ENCODE measurements around the gene ARIH1. TPM values are rescaled to one million over a fixed set of nuclear protein-coding genes. Genes with fewer than 3 reads are reported as not detected.

Gene ARIH1
- total and polyA plus RNA-seq, 2 experiments from 2014 or later: 30.5 to 48.6 TPM

DNA sequence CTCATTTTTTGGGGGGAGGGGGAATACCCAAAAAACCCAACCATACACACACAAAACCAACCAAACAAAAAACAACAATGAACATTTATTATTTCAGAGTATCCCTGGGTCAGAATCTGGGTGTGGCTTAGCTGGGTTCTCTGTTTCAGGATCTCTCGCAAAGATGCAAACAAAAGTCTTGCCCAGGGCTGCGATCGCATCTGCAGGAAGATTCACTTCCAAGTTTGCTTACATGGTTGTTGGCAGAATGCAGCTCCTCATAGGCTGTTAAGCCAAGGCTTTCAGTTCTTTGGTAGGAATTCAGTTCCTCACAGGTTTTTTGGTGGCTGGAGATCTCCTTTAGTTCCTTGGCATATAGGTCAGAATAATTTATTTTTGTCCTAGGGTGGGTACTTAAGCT lies 13.7 kb upstream of the ARIH1 start:
- Histone ChIP-seq H3F3A (replicated peaks; ENCODE audit: low read depth) (no peaks in the 10 kb centered on the region), H4K20me1 (replicated peaks; ENCODE audit: insufficient read depth) (no peaks in the 10 kb centered on the region), H3K36me3 (ENCODE audit: insufficient read depth) (no peaks in the 10 kb centered on the region), H3K79me2 (replicated peaks; ENCODE audit: insufficient read depth) (no peaks in the 10 kb centered on the region), H3K9me2 (ENCODE audit: insufficient read depth) (no peaks in the 10 kb centered on the region), H3K4me3 (no peak overlapping the region), H3K4me2 (no peak overlapping the region), H2AFZ (no peak overlapping the region), H3K27ac (ENCODE audit: low read depth) (no peak overlapping the region), H3K27me3 (ENCODE audit: insufficient read depth) (no peaks in the 10 kb centered on the region), H3K4me1 (ENCODE audit: insufficient read depth) (no peaks in the 10 kb centered on the region)
- DNase-seq (ENCODE audit: low spot score): no peak
- H3K4me1 Mint-ChIP-seq: no peaks in the 10 kb centered on the region
- peaks cover 4% of the 10 kb centered on the region for H3K27me3 Mint-ChIP-seq (ENCODE audit: insufficient read depth, low read depth, poor library complexity)
- H3K27ac Mint-ChIP-seq: no peak overlapping the region
- no peak for ATAC-seq
- no peaks in the 10 kb centered on the region; the same call in 2 of the 3 replicates for H3K9me3 Mint-ChIP-seq
- H3K4me3 Mint-ChIP-seq: no peak overlapping the region
- no peaks in the 10 kb centered on the region for H3K36me3 Mint-ChIP-seq (ENCODE audit: low read depth)
- TF ChIP-seq, protein P1, sequence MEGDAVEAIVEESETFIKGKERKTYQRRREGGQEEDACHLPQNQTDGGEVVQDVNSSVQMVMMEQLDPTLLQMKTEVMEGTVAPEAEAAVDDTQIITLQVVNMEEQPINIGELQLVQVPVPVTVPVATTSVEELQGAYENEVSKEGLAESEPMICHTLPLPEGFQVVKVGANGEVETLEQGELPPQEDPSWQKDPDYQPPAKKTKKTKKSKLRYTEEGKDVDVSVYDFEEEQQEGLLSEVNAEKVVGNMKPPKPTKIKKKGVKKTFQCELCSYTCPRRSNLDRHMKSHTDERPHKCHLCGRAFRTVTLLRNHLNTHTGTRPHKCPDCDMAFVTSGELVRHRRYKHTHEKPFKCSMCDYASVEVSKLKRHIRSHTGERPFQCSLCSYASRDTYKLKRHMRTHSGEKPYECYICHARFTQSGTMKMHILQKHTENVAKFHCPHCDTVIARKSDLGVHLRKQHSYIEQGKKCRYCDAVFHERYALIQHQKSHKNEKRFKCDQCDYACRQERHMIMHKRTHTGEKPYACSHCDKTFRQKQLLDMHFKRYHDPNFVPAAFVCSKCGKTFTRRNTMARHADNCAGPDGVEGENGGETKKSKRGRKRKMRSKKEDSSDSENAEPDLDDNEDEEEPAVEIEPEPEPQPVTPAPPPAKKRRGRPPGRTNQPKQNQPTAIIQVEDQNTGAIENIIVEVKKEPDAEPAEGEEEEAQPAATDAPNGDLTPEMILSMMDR (conservative IDR thresholded peaks at IDR 0.05; ENCODE audit: low read depth in 2 of 2): no peak
- no peak for TF ChIP-seq CREB1 (CRISPR knock-in tag; IDR thresholded peaks at IDR 0.05; ENCODE audit: low read depth)
- TF ChIP-seq, protein P2, sequence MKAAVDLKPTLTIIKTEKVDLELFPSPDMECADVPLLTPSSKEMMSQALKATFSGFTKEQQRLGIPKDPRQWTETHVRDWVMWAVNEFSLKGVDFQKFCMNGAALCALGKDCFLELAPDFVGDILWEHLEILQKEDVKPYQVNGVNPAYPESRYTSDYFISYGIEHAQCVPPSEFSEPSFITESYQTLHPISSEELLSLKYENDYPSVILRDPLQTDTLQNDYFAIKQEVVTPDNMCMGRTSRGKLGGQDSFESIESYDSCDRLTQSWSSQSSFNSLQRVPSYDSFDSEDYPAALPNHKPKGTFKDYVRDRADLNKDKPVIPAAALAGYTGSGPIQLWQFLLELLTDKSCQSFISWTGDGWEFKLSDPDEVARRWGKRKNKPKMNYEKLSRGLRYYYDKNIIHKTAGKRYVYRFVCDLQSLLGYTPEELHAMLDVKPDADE (IDR thresholded peaks at IDR 0.05): no peak

DNA sequence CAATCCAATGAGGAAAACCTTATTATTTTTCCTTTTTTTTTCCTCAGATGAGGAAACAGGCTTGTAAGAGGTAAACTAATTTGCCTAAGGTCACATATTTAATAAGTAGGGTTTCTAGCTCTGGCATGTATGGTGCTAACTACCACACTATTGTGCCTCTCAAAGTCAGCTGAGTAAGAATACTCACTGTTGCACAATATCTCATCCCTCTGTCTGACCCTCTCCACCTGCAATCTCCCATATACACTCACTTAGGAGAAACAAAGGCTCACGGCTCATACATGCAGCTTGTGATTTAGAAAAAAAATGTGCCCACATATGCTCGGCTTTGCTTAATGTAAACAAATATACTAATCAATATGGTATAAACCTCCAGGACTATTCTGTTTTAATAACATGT lies 10.4 kb upstream of the ARIH1 start:
- peaks cover 6% of the 10 kb centered on the region for H3K27me3 Mint-ChIP-seq (ENCODE audit: insufficient read depth, low read depth, poor library complexity)
- no peak overlapping the region for H3K27ac Mint-ChIP-seq
- no peaks in the 10 kb centered on the region for H3K79me2 ChIP-seq (replicated peaks; ENCODE audit: insufficient read depth)
- H3K9me2 ChIP-seq (ENCODE audit: insufficient read depth): no peaks in the 10 kb centered on the region
- ATAC-seq (no peak), DNase-seq (ENCODE audit: low spot score) (no peak)
- no peak overlapping the region for H3K27ac ChIP-seq (ENCODE audit: low read depth)
- H3K36me3 ChIP-seq (ENCODE audit: insufficient read depth): no peaks in the 10 kb centered on the region
- no peaks in the 10 kb centered on the region for H3K27me3 ChIP-seq (ENCODE audit: insufficient read depth)
- no peaks in the 10 kb centered on the region; the same call in 2 of the 3 replicates for H3K9me3 Mint-ChIP-seq
- H3K4me1 Mint-ChIP-seq: no peaks in the 10 kb centered on the region
- H2AFZ ChIP-seq: no peak overlapping the region
- H3K4me1 ChIP-seq (ENCODE audit: insufficient read depth): no peaks in the 10 kb centered on the region
- no peaks in the 10 kb centered on the region for H3K36me3 Mint-ChIP-seq (ENCODE audit: low read depth)
- H3K4me3 ChIP-seq: no peak overlapping the region
- no peak overlapping the region for H3K4me3 Mint-ChIP-seq
- no peaks in the 10 kb centered on the region for H4K20me1 ChIP-seq (replicated peaks; ENCODE audit: insufficient read depth)
- H3K4me2 ChIP-seq: no peak overlapping the region
- H3F3A ChIP-seq (replicated peaks; ENCODE audit: low read depth): no peaks in the 10 kb centered on the region
- TF ChIP-seq, protein P3, sequence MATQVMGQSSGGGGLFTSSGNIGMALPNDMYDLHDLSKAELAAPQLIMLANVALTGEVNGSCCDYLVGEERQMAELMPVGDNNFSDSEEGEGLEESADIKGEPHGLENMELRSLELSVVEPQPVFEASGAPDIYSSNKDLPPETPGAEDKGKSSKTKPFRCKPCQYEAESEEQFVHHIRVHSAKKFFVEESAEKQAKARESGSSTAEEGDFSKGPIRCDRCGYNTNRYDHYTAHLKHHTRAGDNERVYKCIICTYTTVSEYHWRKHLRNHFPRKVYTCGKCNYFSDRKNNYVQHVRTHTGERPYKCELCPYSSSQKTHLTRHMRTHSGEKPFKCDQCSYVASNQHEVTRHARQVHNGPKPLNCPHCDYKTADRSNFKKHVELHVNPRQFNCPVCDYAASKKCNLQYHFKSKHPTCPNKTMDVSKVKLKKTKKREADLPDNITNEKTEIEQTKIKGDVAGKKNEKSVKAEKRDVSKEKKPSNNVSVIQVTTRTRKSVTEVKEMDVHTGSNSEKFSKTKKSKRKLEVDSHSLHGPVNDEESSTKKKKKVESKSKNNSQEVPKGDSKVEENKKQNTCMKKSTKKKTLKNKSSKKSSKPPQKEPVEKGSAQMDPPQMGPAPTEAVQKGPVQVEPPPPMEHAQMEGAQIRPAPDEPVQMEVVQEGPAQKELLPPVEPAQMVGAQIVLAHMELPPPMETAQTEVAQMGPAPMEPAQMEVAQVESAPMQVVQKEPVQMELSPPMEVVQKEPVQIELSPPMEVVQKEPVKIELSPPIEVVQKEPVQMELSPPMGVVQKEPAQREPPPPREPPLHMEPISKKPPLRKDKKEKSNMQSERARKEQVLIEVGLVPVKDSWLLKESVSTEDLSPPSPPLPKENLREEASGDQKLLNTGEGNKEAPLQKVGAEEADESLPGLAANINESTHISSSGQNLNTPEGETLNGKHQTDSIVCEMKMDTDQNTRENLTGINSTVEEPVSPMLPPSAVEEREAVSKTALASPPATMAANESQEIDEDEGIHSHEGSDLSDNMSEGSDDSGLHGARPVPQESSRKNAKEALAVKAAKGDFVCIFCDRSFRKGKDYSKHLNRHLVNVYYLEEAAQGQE (IDR thresholded peaks at IDR 0.05; ENCODE audit: unreplicated experiment): no peak
- TF ChIP-seq STAT1 (IDR thresholded peaks at IDR 0.05; ENCODE audit: unreplicated experiment) (no peak), ZNF114 (CRISPR knock-in tag; IDR thresholded peaks at IDR 0.05) (no peak), JUNB (IDR thresholded peaks at IDR 0.05; ENCODE audit: unreplicated experiment) (no peak)
- TF ChIP-seq, protein P2 (IDR thresholded peaks at IDR 0.05): no peak
- TF ChIP-seq, protein P4, sequence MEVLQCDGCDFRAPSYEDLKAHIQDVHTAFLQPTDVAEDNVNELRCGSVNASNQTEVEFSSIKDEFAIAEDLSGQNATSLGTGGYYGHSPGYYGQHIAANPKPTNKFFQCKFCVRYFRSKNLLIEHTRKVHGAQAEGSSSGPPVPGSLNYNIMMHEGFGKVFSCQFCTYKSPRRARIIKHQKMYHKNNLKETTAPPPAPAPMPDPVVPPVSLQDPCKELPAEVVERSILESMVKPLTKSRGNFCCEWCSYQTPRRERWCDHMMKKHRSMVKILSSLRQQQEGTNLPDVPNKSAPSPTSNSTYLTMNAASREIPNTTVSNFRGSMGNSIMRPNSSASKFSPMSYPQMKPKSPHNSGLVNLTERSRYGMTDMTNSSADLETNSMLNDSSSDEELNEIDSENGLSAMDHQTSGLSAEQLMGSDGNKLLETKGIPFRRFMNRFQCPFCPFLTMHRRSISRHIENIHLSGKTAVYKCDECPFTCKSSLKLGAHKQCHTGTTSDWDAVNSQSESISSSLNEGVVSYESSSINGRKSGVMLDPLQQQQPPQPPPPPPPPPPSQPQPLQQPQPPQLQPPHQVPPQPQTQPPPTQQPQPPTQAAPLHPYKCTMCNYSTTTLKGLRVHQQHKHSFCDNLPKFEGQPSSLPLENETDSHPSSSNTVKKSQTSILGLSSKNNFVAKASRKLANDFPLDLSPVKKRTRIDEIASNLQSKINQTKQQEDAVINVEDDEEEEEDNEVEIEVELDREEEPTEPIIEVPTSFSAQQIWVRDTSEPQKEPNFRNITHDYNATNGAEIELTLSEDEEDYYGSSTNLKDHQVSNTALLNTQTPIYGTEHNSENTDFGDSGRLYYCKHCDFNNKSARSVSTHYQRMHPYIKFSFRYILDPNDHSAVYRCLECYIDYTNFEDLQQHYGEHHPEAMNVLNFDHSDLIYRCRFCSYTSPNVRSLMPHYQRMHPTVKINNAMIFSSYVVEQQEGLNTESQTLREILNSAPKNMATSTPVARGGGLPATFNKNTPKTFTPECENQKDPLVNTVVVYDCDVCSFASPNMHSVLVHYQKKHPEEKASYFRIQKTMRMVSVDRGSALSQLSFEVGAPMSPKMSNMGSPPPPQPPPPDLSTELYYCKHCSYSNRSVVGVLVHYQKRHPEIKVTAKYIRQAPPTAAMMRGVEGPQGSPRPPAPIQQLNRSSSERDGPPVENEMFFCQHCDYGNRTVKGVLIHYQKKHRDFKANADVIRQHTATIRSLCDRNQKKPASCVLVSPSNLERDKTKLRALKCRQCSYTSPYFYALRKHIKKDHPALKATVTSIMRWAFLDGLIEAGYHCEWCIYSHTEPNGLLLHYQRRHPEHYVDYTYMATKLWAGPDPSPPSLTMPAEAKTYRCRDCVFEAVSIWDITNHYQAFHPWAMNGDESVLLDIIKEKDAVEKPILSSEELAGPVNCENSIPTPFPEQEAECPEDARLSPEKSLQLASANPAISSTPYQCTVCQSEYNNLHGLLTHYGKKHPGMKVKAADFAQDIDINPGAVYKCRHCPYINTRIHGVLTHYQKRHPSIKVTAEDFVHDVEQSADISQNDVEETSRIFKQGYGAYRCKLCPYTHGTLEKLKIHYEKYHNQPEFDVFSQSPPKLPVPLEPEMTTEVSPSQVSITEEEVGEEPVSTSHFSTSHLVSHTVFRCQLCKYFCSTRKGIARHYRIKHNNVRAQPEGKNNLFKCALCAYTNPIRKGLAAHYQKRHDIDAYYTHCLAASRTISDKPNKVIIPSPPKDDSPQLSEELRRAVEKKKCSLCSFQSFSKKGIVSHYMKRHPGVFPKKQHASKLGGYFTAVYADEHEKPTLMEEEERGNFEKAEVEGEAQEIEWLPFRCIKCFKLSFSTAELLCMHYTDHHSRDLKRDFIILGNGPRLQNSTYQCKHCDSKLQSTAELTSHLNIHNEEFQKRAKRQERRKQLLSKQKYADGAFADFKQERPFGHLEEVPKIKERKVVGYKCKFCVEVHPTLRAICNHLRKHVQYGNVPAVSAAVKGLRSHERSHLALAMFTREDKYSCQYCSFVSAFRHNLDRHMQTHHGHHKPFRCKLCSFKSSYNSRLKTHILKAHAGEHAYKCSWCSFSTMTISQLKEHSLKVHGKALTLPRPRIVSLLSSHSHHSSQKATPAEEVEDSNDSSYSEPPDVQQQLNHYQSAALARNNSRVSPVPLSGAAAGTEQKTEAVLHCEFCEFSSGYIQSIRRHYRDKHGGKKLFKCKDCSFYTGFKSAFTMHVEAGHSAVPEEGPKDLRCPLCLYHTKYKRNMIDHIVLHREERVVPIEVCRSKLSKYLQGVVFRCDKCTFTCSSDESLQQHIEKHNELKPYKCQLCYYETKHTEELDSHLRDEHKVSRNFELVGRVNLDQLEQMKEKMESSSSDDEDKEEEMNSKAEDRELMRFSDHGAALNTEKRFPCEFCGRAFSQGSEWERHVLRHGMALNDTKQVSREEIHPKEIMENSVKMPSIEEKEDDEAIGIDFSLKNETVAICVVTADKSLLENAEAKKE (CRISPR knock-in tag; IDR thresholded peaks at IDR 0.05): no peak
